SK-N-SH (cell line): Measurements from ENCODE around the gene MAT2A. TPM values are rescaled to one million over a fixed set of nuclear protein-coding genes. Genes with fewer than 3 reads are reported as not detected.

Source experiments
- CTCF ChIA-PET: fragments of 300-600, 350-600 bp; formaldehyde crosslinking; extraction: SDS; loops from one replicate; lab custom pipeline; 2021; lab: Yijun Ruan, JAX
- POLR2A ChIA-PET: fragments of 350-600 bp; sonication (Branson Sonifier 250); formaldehyde crosslinking; extraction: SDS; loops from one replicate; lab custom pipeline; 2020; ENCODE audit warnings: antibody characterized with exemption, inconsistent platforms; lab: Yijun Ruan, JAX
- DNase-seq: peaks from one replicate; pipeline ENCODE4 v3.0.0; 2012
- H2AFZ ChIP-seq: fragments of 200-600 bp; sonication (generic); 2 replicates; pipeline ENCODE4 v1.8.1; 2016; ENCODE audit warnings: antibody characterized with exemption, mild to moderate bottlenecking, low read depth
- H3F3A ChIP-seq: fragments of 200-600 bp; sonication (generic); replicated peaks from 2 replicates; pipeline ENCODE3; 2016; ENCODE audit warnings: antibody characterized with exemption, mild to moderate bottlenecking; ENCODE audit not compliant: insufficient read depth
- H3K27ac ChIP-seq, 2 experiments: fragments of 200-500 bp in 1 of 2; fragments of 200-600 bp in 1 of 2; sonication (Bioruptor generic) in 1 of 2; sonication (generic), shearing (Covaris generic) in 1 of 2; 2 replicates each; pipeline versions ENCODE4 v1.5.1 to v1.6.1; 2014 to 2016; ENCODE audit warnings: low read depth in 2 of 2, inconsistent platforms in 1 of 2, low read length in 1 of 2, mild to moderate bottlenecking in 1 of 2, mixed read lengths in 1 of 2
- H3K27me3 ChIP-seq: fragments of 200-600 bp; sonication (generic), shearing (Covaris generic); 2 replicates; pipeline ENCODE4 v1.6.1; 2016; ENCODE audit warnings: mixed run types; ENCODE audit not compliant: insufficient read depth
- H3K36me3 ChIP-seq, 2 experiments: fragments of 200-500 bp in 1 of 2; fragments of 200-600 bp in 1 of 2; sonication (Bioruptor generic) in 1 of 2; sonication (generic) in 1 of 2; replicated peaks in 1 of 2; 2 replicates each; pipeline versions ENCODE3 to v1.5.1; 2014 to 2016; ENCODE audit warnings: low read length in 1 of 2, mild to moderate bottlenecking in 1 of 2; ENCODE audit not compliant: insufficient read depth in 2 of 2, control insufficient read depth in 1 of 2
- H3K4me1 ChIP-seq, 2 experiments: fragments of 200-500 bp in 1 of 2; fragments of 200-600 bp in 1 of 2; sonication (Bioruptor generic) in 1 of 2; sonication (generic), shearing (Covaris generic) in 1 of 2; 2 replicates each; pipeline versions ENCODE4 v1.5.1 to v1.6.1; 2014 to 2016; ENCODE audit warnings: low read depth in 1 of 2, low read length in 1 of 2, mixed run types in 1 of 2; ENCODE audit not compliant: insufficient read depth in 2 of 2, control insufficient read depth in 1 of 2
- H3K4me2 ChIP-seq: fragments of 200-600 bp; sonication (generic), shearing (Covaris generic); 2 replicates; pipeline ENCODE4 v1.6.1; 2017; ENCODE audit warnings: mixed run types
- H3K4me3 ChIP-seq, 2 experiments: fragments of 200-500 bp in 1 of 2; fragments of 200-600 bp in 1 of 2; sonication (Bioruptor generic) in 1 of 2; sonication (generic), shearing (Covaris generic) in 1 of 2; 2 replicates each; pipeline versions ENCODE4 v1.5.1 to v1.8.1; 2014 to 2016; ENCODE audit warnings: low read depth in 2 of 2, inconsistent platforms in 1 of 2, low read length in 1 of 2, mild to moderate bottlenecking in 1 of 2, mixed read lengths in 1 of 2, moderate library complexity in 1 of 2
- H3K79me2 ChIP-seq: fragments of 200-600 bp; sonication (generic); 2 replicates; pipeline ENCODE4 v1.8.1; 2017; ENCODE audit warnings: mild to moderate bottlenecking; ENCODE audit not compliant: insufficient read depth
- H3K9ac ChIP-seq: fragments of 200-600 bp; sonication (generic); 2 replicates; pipeline ENCODE4 v1.6.1; 2017; ENCODE audit warnings: mixed run types
- H3K9me2 ChIP-seq: fragments of 200-600 bp; sonication (generic); 2 replicates; pipeline ENCODE4 v1.6.1; 2017; ENCODE audit warnings: mixed run types
- H3K9me3 ChIP-seq: fragments of 200-600 bp; sonication (generic); 2 replicates; pipeline ENCODE4 v1.6.1; 2017; ENCODE audit warnings: mixed run types, mild to moderate bottlenecking, moderate library complexity
- H4K20me1 ChIP-seq: fragments of 200-600 bp; sonication (generic); 2 replicates; pipeline ENCODE4 v1.6.1; 2017; ENCODE audit warnings: mild to moderate bottlenecking, mixed run types; ENCODE audit not compliant: insufficient read depth
- EZH2phosphoT487 ChIP-seq: fragments of 200-600 bp; sonication (generic); IDR thresholded peaks from 2 replicates; pipeline ENCODE4 v1.6.1; 2017; ENCODE audit warnings: low read depth, mixed run types, mild to moderate bottlenecking, antibody characterized with exemption, moderate library complexity, borderline replicate concordance
- GATA2 ChIP-seq: sonication (generic); formaldehyde crosslinking; IDR thresholded peaks from 2 replicates; pipeline ENCODE4 v1.5.0; 2020; ENCODE audit warnings: mild to moderate bottlenecking, missing genetic modification reagents
- MEF2A ChIP-seq: IDR thresholded peaks from 2 replicates; pipeline ENCODE4 v1.4.0; 2012; ENCODE audit warnings: low read depth, borderline replicate concordance
- MXI1 ChIP-seq: IDR thresholded peaks from 2 replicates; pipeline ENCODE4 v1.6.1; 2012; ENCODE audit warnings: mild to moderate bottlenecking, low read depth, low read length, improper control_type of control experiment
- NFIC ChIP-seq: IDR thresholded peaks from 2 replicates; pipeline ENCODE4 v1.4.0; 2012; ENCODE audit warnings: borderline replicate concordance
- POLR2AphosphoS5 ChIP-seq: IDR thresholded peaks from 2 replicates; pipeline ENCODE4 v1.6.1; 2012; ENCODE audit warnings: low read depth, low read length
- RAD21 ChIP-seq: IDR thresholded peaks from 2 replicates; pipeline ENCODE4 v1.6.1; 2012; ENCODE audit warnings: mild to moderate bottlenecking, low read length
- REST ChIP-seq: IDR thresholded peaks from 2 replicates; pipeline ENCODE4 v1.6.1; 2012; ENCODE audit warnings: mild to moderate bottlenecking, low read depth, low read length, moderate library complexity
- RFX5 ChIP-seq: IDR thresholded peaks from 2 replicates; pipeline ENCODE4 v1.6.1; 2012; ENCODE audit warnings: mild to moderate bottlenecking, improper control_type of control experiment, low read length
- RXRA ChIP-seq: IDR thresholded peaks from 2 replicates; pipeline ENCODE4 v1.4.0; 2012; ENCODE audit warnings: low read depth, mild to moderate bottlenecking, borderline replicate concordance
- SMC3 ChIP-seq: IDR thresholded peaks from 2 replicates; pipeline ENCODE4 v1.6.1; 2012; ENCODE audit warnings: low read depth, low read length, improper control_type of control experiment
- TEAD4 ChIP-seq: IDR thresholded peaks from 2 replicates; pipeline ENCODE4 v1.4.0; 2012; ENCODE audit warnings: mild to moderate bottlenecking, borderline replicate concordance; ENCODE audit not compliant: insufficient read depth
- USF1 ChIP-seq: IDR thresholded peaks from 2 replicates; pipeline ENCODE4 v1.4.0; 2012; ENCODE audit warnings: low read depth, borderline replicate concordance
- YY1 ChIP-seq: IDR thresholded peaks from 2 replicates; pipeline ENCODE4 v1.4.0; 2012; ENCODE audit warnings: low read depth, mild to moderate bottlenecking
- WGBS: methylation state at CpG from one replicate; pipeline ENCODE4 v1.1.6; 2017; ENCODE audit warnings: low lambda C conversion rate; 5-methylcytosine and 5-hydroxymethylcytosine counted together
- polyA plus RNA-seq, 3 experiments: library from polyadenylated mRNA; depleted of rRNA; stranded (reverse); fragments of >200 nt; gene quantifications; 2 replicates each; pipeline ENCODE4 v1.2.3, GENCODE V29; 2012

The MAT2A gene
- polyA plus RNA-seq, 1 of the 3 experiments (the other 2 are of a cell fraction), result 187 TPM

- ChIA-PET POLR2A (interaction anchor here (0.6 to 3.8 kb wide), 18 partner anchors 9 to 281 kb away, joined by 3 to 135 read pairs (median 8); partner anchors contain the start of genes C2orf68, MAT2A, RNF181 and SH2D6), CTCF (interaction anchor here (0.6 to 5.9 kb wide), 10 partner anchors 13 to 104 kb away, joined by 3 to 67 read pairs (median 8); partner anchors contain the start of genes MAT2A and SH2D6)
- H4K20me1 ChIP-seq, result no peaks in the 10 kb centered on the region
- no peaks in the 10 kb centered on the region for H3F3A ChIP-seq
- peak overlapping the region; percentile 74; the same call in 1 of the 2 replicates for H2AFZ ChIP-seq
- H3K9me2 ChIP-seq, result no peaks in the 10 kb centered on the region
- H3K4me2 ChIP-seq, result peak overlapping the region; percentile 54; the same call in 1 of the 2 replicates
- peak; percentile 41 for DNase-seq
- no peak for TF ChIP-seq EZH2phosphoT487
- no peak for TF ChIP-seq RFX5
- TF ChIP-seq YY1, result no peak
- no peak for TF ChIP-seq USF1
- TF ChIP-seq MXI1, result no peak
- no peak for TF ChIP-seq RXRA
- no peak for TF ChIP-seq NFIC
- TF ChIP-seq RAD21, result no peak
- no peak for TF ChIP-seq GATA2
- TF ChIP-seq REST, result no peak
- no peak for TF ChIP-seq MEF2A
- no peak for TF ChIP-seq TEAD4
- TF ChIP-seq SMC3, result no peak
- no peak for TF ChIP-seq POLR2AphosphoS5
- H3K79me2 ChIP-seq, result no peaks in the 10 kb centered on the region
- H3K27me3 ChIP-seq, result no peaks in the 10 kb centered on the region; the same call in 1 of the 2 replicates
- no peak overlapping the region for H3K9ac ChIP-seq
- H3K4me1 ChIP-seq, result peaks cover 9 to 30% of the 10 kb centered on the region in 2 experiments; a peak in 3 of 4 replicates
- H3K9me3 ChIP-seq, result no peaks in the 10 kb centered on the region
- H3K36me3 ChIP-seq, result no peaks in the 10 kb centered on the region
- WGBS, result 41% methylated on average over 5 of the region's 5 CpGs
- H3K27ac ChIP-seq, result peak overlapping the region; percentile 40 to 98; a peak in 3 of 4 replicates
- no peak overlapping the region for H3K4me3 ChIP-seq
Observed at GRCh38 chr2:85523903-85524335, 15.0 kb upstream of the MAT2A start.
